ENCODE results near the gene BIVM.
A peak's percentile ranks its signal among the peaks of the same experiment; 100 is the strongest.

The BIVM gene

GRCh38 chr13:102792396-102792795, 6.5 kb upstream of the BIVM start:
- no peak for DNase-seq

GRCh38 chr13:102793611-102794355, 5.1 kb upstream of the BIVM start:
- no peak for DNase-seq

- peak in 1 of 2 donors; percentile 43 for DNase-seq
These were observed 666 bp downstream of the BIVM start for GRCh38 chr13:102799426-102800144.

GRCh38 chr13:102800145-102801041, 1.5 kb downstream of the BIVM start:
- peak; percentile 45 to 50 for DNase-seq

GRCh38 chr13:102805680-102806079, 6.8 kb downstream of the BIVM start:
- DNase-seq: no peak

GRCh38 chr13:102807699-102808098, 8.8 kb downstream of the BIVM start:
- DNase-seq: no peak

GRCh38 chr13:102812611-102813287, 13.8 kb downstream of the BIVM start:
- DNase-seq: no peak

- DNase-seq: no peak
These were observed 15.2 kb downstream of the BIVM start for GRCh38 chr13:102814025-102814607.

- no peak for DNase-seq
These were observed 15.9 kb downstream of the BIVM start for GRCh38 chr13:102814793-102815192.

- DNase-seq: no peak
These were observed 16.9 kb downstream of the BIVM start for GRCh38 chr13:102815788-102816187.

GRCh38 chr13:102816708-102817107, 17.8 kb downstream of the BIVM start:
- DNase-seq: no peak

- DNase-seq: no peak
These were observed 18.3 kb downstream of the BIVM start for GRCh38 chr13:102817241-102817640.

GRCh38 chr13:102817907-102818306, 19.0 kb downstream of the BIVM start:
- no peak for DNase-seq

GRCh38 chr13:102825400-102825799, 26.5 kb downstream of the BIVM start:
- no peak for DNase-seq

GRCh38 chr13:102825921-102826706, 27.2 kb downstream of the BIVM start:
- no peak for DNase-seq

- DNase-seq: no peak
These were observed 31.7 kb downstream of the BIVM start for GRCh38 chr13:102830646-102831045.

GRCh38 chr13:102836471-102836870, 37.6 kb downstream of the BIVM start:
- DNase-seq: no peak

GRCh38 chr13:102838273-102838672, 39.4 kb downstream of the BIVM start:
- DNase-seq: no peak

- no peak for DNase-seq
These were observed 40.1 kb downstream of the BIVM start for GRCh38 chr13:102838982-102839381.

GRCh38 chr13:102839462-102839861, 40.5 kb downstream of the BIVM start:
- DNase-seq: no peak

GRCh38 chr13:102845289-102845629, 46.3 kb downstream of the BIVM start:
- no peak for DNase-seq
